Omental fat pad (tissue), 4 donors: ENCODE results near the gene ARL14EP. TPM values are rescaled to one million over a fixed set of nuclear protein-coding genes. Genes with fewer than 3 reads are reported as not detected.

Experiments
- ATAC-seq: fragments of 150-250 bp; one replicate; pipeline ENCODE4 v1.9.1; 2016; ENCODE audit warnings: mild to moderate bottlenecking, moderate library complexity; ENCODE audit not compliant: low FRiP score
- DNase-seq: peaks from one replicate; pipeline ENCODE4 v3.0.0-alpha.2; 2019; ENCODE audit warnings: low spot score
- CTCF ChIP-seq, 3 donors: fragments of 450-650 bp; IDR thresholded peaks; one replicate each; pipeline ENCODE4 v1.5.1; 2016 to 2017; ENCODE audit warnings: antibody characterized with exemption in 3 of 3, mild to moderate bottlenecking in 3 of 3, moderate library complexity in 2 of 3
- total RNA-seq, 4 donors: library from RNA; depleted of rRNA; stranded (reverse); fragments of >200 nt; gene quantifications; one replicate each; pipeline ENCODE4 v1.1.0, GENCODE V29; 2016

The ARL14EP gene
- total RNA-seq, 4 donors from 2014 or later, result 19.0 to 24.5 (median 22.7) TPM

GRCh38 chr11:30345644-30346043 lies 22.7 kb downstream of the ARL14EP start:
- ATAC-seq, result no peak
- DNase-seq, result no peak
- TF ChIP-seq CTCF (IDR thresholded peaks at IDR 0.05), result no peak

- ATAC-seq (no peak), DNase-seq (no peak)
- TF ChIP-seq CTCF (IDR thresholded peaks at IDR 0.05), result no peak
These were observed 23.3 kb downstream of the ARL14EP start for GRCh38 chr11:30346068-30346688.

GRCh38 chr11:30348035-30348434 lies 25.1 kb downstream of the ARL14EP start:
- no peak for TF ChIP-seq CTCF (IDR thresholded peaks at IDR 0.05)
- ATAC-seq (no peak), DNase-seq (no peak)

GRCh38 chr11:30349885-30350284 lies 27.0 kb downstream of the ARL14EP start:
- ATAC-seq, result no peak
- no peak for DNase-seq
- no peak for TF ChIP-seq CTCF (IDR thresholded peaks at IDR 0.05)

- no peak for DNase-seq
- ATAC-seq, result no peak
- no peak for TF ChIP-seq CTCF (IDR thresholded peaks at IDR 0.05)
These were observed 27.5 kb downstream of the ARL14EP start for GRCh38 chr11:30350384-30350783.

- no peak for TF ChIP-seq CTCF (IDR thresholded peaks at IDR 0.05)
- DNase-seq, result no peak
- no peak for ATAC-seq
These were observed 28.2 kb downstream of the ARL14EP start for GRCh38 chr11:30351061-30351460.

GRCh38 chr11:30356391-30356790 lies 33.5 kb downstream of the ARL14EP start:
- TF ChIP-seq CTCF (IDR thresholded peaks at IDR 0.05), result no peak
- no peak for ATAC-seq
- no peak for DNase-seq
